ENCODE results near the gene SIRT1. TPM values are rescaled to one million over a fixed set of nuclear protein-coding genes. Genes with fewer than 3 reads are reported as not detected.

SIRT1 gene
- total and polyA plus RNA-seq, 10 of the 15 experiments (the other 5 are each of a cell fraction or from before 2014, with no cell fraction given): 3.6 to 14.2 (median 10.2) TPM

DNA sequence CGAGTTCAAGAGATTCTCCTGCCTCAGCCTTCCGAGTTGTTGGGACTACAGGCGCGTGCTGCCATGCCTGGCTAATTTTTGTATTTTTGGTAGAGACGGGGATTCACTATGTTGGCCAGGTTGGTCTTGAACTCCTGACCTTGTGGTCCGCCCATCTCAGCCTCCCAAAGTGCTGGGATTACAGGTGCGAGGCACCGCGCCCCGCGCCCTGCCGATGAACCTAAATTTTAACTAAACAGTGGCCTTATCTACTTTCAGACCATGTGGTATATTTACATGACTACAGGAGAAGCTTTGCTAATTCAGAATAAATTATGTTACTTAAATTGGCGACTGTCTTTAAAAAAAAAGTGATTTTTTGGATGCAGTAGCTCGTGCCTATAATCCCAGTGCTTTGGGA is 9.2 kb downstream of the SIRT1 start:
- no peak overlapping the region for H3K4me3 ChIP-seq
- in situ Hi-C loops (cut with MboI) (no loop called here), intact Hi-C loops (cut with micrococcal nuclease; ENCODE audit: unreplicated experiment) (no loop called here)
- 87% methylated on average over 9 of the region's 14 CpGs for WGBS (ENCODE audit: insufficient coverage, insufficient replicate concordance, low lambda C conversion rate, missing lambda C conversion rate)
- peaks cover 4% of the 10 kb centered on the region for H3K79me2 ChIP-seq (ENCODE audit: control insufficient read depth, insufficient read depth, low read length)
- H3K4me2 ChIP-seq (ENCODE audit: control insufficient read depth, insufficient read depth): no peak overlapping the region
- ChIA-PET RAD21 (ENCODE audit: unreplicated experiment) (no interaction called here), POLR2A (no interaction called here), CTCF (interaction anchor here (1.1 kb wide), 1 partner anchor 319 kb away, joined by 5 read pairs; no protein-coding TSS in a partner anchor), SMC1A (ENCODE audit: uncharacterized antibody, unreplicated experiment) (interaction anchor here (1.1 kb wide), 1 partner anchor 10 kb away, joined by 4 read pairs; no protein-coding TSS in a partner anchor)
- FAIRE-seq: no peak
- peaks cover 2 to 23% of the 10 kb centered on the region in 2 experiments; a peak in 3 of 4 replicates for H3K36me3 ChIP-seq (ENCODE audit: control insufficient read depth in 2 of 2, insufficient read depth in 2 of 2, low read length in 1 of 2)
- DNase-seq (ENCODE audit: low read depth, low spot score): no peak
- H3K27ac ChIP-seq (ENCODE audit: control insufficient read depth, insufficient read depth): no peak overlapping the region
- no peak for TF ChIP-seq CEBPB (IDR thresholded peaks at IDR 0.05; ENCODE audit: borderline replicate concordance in 1 of 2, low read depth in 2 of 2, low read length in 2 of 2)
- no peak for TF ChIP-seq ZNF384 (IDR thresholded peaks at IDR 0.05; ENCODE audit: borderline replicate concordance, low read depth, low read length)
- TF ChIP-seq SUZ12 (IDR thresholded peaks at IDR 0.05; ENCODE audit: unreplicated experiment): no peak
- TF ChIP-seq ZBED1 (IDR thresholded peaks at IDR 0.05; ENCODE audit: borderline replicate concordance): no peak
- no peak for TF ChIP-seq MTA2 (IDR thresholded peaks at IDR 0.05; ENCODE audit: low read depth)
- no peak for TF ChIP-seq BCL11A (IDR thresholded peaks at IDR 0.05; ENCODE audit: low read depth, low read length)
- no peak for TF ChIP-seq E2F4 (IDR thresholded peaks at IDR 0.05; ENCODE audit: low read depth, low read length)
- TF ChIP-seq IKZF2 (IDR thresholded peaks at IDR 0.05): no peak
- TF ChIP-seq HDGF (IDR thresholded peaks at IDR 0.05): no peak
- no peak for TF ChIP-seq RB1 (IDR thresholded peaks at IDR 0.05; ENCODE audit: borderline replicate concordance)
- no peak for TF ChIP-seq NR2C1 (IDR thresholded peaks at IDR 0.05)
- no peaks in the 10 kb centered on the region for H3K9me3 ChIP-seq (replicated peaks; ENCODE audit: control insufficient read depth, insufficient read depth, low read length)
- no peaks in the 10 kb centered on the region for H3K27me3 ChIP-seq (replicated peaks in 1 of 2; ENCODE audit: control insufficient read depth in 2 of 2, insufficient read depth in 2 of 2, low read length in 1 of 2)
- BruUV-seq (replicated peaks): no TSS peak
- H4K20me1 ChIP-seq (ENCODE audit: control insufficient read depth, insufficient read depth): no peaks in the 10 kb centered on the region
- no peak for ATAC-seq
- H3K9ac ChIP-seq (ENCODE audit: control insufficient read depth, insufficient read depth, low read length): no peak overlapping the region
- H2AFZ ChIP-seq (ENCODE audit: control insufficient read depth, low read depth, low read length): no peak overlapping the region
- no peaks in the 10 kb centered on the region for H3K4me1 ChIP-seq (ENCODE audit: control insufficient read depth, insufficient read depth, low read length)
